ENCODE measurements around the gene DHX30.

Gene DHX30

GRCh38 chr3:47851888-47852603, 49.1 kb downstream of the DHX30 start:
- H3K27ac ChIP-seq: no peak overlapping the region
- DNase-seq (ENCODE audit: low read depth, low spot score): no peak

- no peak for DNase-seq (ENCODE audit: low read depth, low spot score)
- H3K27ac ChIP-seq: no peak overlapping the region
Observed at GRCh38 chr3:47852604-47853602, 50.0 kb downstream of the DHX30 start.

DNA sequence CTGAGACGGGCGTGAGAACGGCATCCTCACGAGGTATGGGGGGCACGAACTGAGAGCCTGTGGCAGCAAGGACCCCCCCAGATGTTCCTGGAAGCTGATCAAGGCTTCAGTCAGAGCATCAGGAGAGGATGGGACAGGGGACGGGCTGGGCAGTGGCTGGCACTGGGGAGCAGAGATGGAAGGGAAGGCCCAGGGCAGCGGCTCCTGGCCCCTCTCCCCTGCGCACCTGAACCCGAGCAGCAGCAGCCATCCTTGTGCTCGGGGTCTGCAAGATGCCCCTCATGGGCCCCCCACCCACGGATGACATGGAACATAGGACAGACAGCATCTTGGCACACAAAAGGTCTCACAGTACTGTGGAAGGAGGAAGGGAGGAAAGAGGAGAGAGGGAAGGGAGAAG, 51.3 kb downstream of the DHX30 start:
- no peak for DNase-seq (ENCODE audit: low read depth, low spot score)
- H3K27ac ChIP-seq: no peak overlapping the region

DNA sequence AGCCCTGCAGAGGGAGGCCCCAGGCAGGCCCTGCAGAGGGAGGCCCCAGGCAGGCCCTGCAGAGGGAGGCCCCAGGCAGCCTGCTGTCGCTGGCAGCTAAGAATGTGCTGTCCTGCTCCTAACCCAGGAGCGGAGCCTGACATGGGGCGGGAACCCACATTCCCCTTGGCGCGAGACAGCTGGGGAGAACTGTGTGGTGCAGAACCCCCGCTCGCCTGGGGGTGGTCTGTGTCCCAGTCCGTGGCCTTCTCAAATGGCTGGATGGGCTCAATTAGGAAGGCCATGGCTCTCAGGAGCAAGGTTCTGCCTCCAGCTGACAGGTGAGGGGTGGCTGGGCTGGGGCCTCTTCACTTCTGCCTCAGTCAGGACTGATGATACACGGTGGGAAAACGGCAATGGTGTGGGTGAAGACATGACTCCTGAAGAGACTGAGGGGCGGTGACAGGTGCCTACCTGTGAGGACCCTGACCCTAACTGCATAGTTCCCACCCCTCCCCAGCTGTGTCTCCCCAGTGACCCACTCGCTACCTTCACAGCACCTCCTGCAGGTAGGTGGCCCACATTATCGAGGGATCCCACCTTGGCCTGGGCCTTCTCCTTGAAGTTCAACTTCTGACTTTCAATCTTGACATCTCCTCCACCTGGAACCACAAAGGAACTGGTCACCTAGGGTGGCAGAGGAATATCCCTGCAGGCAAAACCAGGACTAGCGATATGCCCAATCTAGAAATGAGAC, 52.0 kb downstream of the DHX30 start:
- no peak for DNase-seq (ENCODE audit: low read depth, low spot score)
- H3K27ac ChIP-seq: no peak overlapping the region

GRCh38 chr3:47855461-47856383, 52.8 kb downstream of the DHX30 start:
- no peak for DNase-seq (ENCODE audit: low read depth, low spot score)
- H3K27ac ChIP-seq: no peak overlapping the region

- no peak for DNase-seq (ENCODE audit: low read depth, low spot score)
- no peak overlapping the region for H3K27ac ChIP-seq
Observed at GRCh38 chr3:47856669-47857068, 53.7 kb downstream of the DHX30 start.

- DNase-seq (ENCODE audit: low read depth, low spot score): no peak
- H3K27ac ChIP-seq: no peak overlapping the region
Observed at GRCh38 chr3:47857151-47857550, 54.2 kb downstream of the DHX30 start.

DNA sequence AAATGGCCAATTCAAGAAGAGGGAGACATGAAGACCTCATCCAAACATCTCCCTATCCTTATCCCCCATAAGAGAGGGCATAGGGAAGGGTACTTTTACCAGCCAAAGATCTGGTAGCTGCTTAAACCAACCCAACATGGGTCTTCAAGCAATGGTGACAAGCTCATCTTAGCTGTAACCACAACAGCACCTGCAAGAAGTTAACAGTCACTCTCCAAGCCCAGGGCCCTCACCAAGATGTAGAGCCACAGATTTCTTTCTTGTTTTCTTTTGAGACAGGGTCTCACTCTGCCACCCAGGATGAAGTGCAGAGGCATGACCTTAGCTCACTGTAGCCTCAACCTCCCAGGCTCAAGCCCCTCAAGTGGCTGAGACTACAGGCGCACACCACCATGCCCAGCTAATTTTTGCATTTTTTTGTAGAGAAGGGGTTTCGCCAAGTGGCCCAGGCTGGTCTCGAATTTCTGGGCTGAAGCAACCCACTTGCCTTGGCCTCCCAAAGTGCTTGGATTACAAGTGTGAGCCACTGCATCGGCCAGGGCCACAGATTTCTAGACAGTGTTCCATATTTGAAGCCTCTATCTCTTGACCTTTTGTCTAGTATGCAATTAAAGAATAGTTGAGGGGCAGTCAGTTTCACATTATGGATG, 57.1 kb downstream of the DHX30 start:
- no peak overlapping the region for H3K27ac ChIP-seq
- no peak for DNase-seq (ENCODE audit: low read depth, low spot score)

DNA sequence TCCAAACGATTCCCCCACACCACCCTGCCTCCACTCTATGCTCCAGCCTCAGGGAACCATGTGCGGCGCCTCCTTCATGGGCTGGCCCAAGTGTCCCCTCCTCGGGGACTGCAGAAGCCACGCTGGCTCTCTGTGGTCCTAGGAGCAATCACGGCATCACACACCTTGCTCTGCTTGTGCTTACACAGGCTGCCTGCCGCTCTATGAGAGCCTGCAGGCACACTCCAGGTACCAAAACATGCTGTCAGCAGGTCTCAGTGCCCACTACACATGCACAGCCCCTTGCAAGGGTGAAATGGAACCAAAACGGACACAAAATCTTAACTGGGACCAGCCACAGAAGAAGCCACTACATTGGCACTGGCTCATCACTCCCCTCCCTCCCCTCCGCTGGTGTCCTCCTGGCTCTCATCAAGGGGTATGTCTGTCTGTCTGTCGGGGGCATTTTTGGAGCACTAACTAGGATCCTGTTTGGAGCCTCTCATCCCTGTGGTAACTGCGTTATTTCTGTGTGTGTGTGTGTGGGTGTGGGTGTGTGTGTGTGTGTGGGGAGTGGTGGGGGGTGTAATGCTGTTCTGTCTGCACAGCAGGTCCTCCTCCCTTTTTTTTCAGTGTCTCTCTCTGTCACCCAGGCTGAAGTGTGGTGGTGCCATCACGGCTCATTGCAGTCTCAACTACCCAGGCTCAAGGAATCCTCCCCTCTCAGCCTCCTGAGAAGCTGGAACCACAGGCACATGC, 60.6 kb downstream of the DHX30 start:
- no peak overlapping the region for H3K27ac ChIP-seq
- DNase-seq (ENCODE audit: low read depth, low spot score): no peak

DNA sequence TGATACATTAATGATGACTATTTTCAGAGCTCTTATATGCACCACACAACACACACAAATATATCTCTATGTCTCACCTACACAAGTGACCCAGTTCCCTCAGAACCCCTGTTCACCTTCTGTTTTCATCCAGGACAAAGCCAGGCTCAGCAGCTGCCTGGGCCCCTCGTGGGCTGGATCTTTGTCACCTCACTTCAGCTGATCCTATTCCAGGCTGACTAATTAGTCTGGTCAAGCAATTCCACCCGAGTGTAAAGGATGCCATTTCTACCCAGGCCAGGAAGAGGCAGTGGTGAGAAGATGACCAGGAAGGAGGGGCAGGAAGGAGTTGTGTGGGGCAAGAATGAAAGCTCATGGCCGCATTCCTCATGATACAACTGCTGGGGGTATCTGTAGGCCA, 62.3 kb downstream of the DHX30 start:
- no peak overlapping the region for H3K27ac ChIP-seq
- no peak for DNase-seq (ENCODE audit: low read depth, low spot score)

- no peak overlapping the region for H3K27ac ChIP-seq
- no peak for DNase-seq (ENCODE audit: low read depth, low spot score)
Observed at GRCh38 chr3:47867451-47868044, 64.6 kb downstream of the DHX30 start.

- no peak for DNase-seq (ENCODE audit: low read depth, low spot score)
Observed at GRCh38 chr3:47868306-47868705, 65.4 kb downstream of the DHX30 start.

GRCh38 chr3:47870156-47870555, 67.2 kb downstream of the DHX30 start:
- no peak overlapping the region for H3K27ac ChIP-seq
- no peak for DNase-seq (ENCODE audit: low read depth, low spot score)

More at GRCh38 chr3:47868306-47868705, 65.4 kb downstream of the DHX30 start:
- H3K27ac ChIP-seq: no peak overlapping the region

DNA sequence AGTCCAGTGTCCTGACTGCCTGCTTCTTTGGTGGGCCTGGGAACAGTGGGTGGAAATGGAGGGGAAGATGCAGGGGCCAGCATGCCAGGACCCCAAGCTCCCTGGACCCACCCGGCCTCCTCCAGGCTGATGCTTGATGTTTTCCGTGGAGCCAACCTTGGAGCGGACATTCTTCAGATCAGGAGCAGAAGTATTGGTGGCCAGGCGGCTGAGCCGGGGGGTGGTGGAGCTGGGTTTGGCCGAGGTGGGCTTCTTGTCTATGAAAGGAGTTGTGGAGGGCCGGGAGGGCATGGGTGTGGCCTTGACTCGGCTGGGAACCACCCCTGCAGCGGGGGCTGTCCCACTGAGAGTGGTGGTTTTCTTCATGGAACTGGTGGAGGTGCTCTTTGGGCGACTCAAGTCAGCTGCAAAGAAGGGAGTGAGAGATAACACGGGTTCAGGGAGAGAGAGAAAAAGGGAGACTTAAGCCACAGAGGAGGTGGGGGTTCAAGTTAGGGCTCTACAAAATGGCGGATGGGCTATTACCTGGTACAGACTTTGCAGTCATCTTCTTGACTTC, 67.8 kb downstream of the DHX30 start:
- DNase-seq (ENCODE audit: low read depth, low spot score): no peak
- H3K27ac ChIP-seq: no peak overlapping the region

DNA sequence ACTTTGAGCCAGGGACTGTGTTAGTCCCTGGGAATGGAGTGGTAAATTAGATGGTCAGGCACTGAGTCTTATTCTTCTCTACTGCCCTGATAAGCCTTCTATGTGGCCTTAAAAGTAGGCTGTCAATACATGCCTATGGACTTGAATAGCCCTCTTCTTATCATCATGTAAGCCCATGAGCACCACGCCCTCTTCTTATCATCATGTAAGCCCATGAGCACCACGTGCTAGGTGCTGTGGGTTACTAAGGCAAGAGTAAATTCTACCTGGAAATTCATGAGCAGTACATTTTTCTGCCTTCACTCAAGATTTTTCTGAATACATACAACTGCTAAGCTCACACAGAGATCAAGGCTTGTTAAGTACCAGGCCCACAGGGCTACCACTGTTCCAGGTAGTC, 68.5 kb downstream of the DHX30 start:
- no peak overlapping the region for H3K27ac ChIP-seq
- DNase-seq (ENCODE audit: low read depth, low spot score): no peak

DNA sequence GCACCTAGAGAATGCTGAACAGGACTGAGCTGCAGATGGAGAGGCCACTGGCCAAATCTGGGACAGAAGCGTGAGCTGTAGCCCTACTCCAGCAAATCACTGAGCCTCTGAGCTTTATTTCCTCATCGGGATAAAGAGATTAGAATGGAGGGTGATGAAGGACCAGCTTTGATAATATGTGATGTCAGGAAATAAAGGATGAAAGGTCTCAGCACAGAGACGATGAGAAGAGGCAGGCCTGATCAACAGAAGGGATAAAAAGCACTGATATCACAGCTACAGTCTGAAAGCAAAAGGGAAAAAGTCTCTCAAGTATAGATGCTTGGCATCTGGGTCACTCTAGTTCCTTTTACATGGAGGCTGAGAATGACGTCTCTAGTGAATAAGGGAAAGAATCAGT, 70.0 kb downstream of the DHX30 start:
- H3K27ac ChIP-seq: no peak overlapping the region
- no peak for DNase-seq (ENCODE audit: low read depth, low spot score)

DNA sequence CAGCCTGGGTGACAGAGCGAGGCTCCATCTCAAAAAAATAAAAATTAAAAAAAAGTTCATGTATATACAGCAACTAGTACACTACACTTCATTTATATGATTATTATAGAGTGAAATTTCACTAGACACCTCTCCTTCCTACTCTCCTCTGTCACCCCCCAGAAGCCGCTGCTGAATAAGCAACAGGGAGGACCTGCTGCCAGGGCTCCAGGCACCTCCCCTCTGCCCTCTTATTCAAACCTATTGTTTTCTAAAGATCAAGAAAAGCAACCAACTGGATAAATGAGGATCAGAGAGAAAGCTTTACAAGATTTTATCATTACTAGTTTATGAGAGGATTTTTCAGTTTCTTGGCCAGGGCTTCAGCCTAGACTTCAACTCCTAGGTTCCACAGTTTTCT, 71.5 kb downstream of the DHX30 start:
- peak overlapping the region; percentile 29 for H3K27ac ChIP-seq
- no peak for DNase-seq (ENCODE audit: low read depth, low spot score)

DNA sequence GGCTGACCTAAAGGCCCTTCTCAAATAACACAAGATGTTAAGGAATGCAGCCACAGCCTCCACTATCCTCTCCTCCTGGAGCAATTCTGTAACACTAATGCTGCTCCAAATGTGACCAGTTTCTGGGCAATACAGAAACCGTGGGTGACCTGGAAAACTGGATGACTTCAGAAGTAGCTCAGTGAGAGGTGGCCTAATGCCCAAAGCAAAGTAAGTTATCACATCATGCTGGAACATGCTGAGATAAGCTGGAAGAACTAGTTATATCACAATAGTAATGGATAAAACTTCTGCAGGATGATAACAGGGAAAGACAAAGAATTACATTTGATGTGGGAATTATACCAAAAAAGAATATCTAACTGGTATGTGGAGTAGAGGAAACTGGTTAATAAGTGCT, 72.0 kb downstream of the DHX30 start:
- H3K27ac ChIP-seq: peak overlapping the region; percentile 29
- peak; percentile 57 for DNase-seq (ENCODE audit: low read depth, low spot score)
